ENCODE data around the gene PFKL. TPM values are rescaled to one million over a fixed set of nuclear protein-coding genes. Genes with fewer than 3 reads are reported as not detected.

The PFKL gene
- polyA plus RNA-seq, 1 donor: 49.5 TPM

- no peak for DNase-seq (ENCODE audit: low read depth)
Observed at GRCh38 chr21:44312716-44313115, 12.9 kb downstream of the PFKL start.

- DNase-seq (ENCODE audit: low read depth): no peak
Observed at GRCh38 chr21:44313451-44313850, 13.6 kb downstream of the PFKL start.

DNA sequence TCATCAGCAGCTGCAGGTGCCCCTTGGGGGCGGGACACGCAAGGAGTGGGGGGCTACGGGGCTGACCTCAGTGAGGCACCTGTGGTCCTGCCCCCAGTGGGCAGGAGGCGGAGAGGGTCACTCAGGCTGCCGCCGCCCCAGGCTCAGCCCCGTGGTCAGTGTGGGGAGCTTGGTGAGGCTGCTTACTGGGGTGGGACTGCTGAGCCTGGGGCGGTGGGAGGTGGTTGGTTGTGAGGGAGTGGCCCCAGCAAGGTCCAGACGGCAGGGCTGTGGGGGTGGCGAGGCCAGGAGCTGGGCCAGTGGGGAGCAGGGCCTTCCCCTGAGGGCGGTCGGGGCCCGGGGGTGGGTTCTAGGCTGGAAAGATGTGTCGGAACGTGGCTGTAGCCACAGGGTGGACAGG, 14.3 kb downstream of the PFKL start:
- no peak for DNase-seq (ENCODE audit: low read depth)

DNA sequence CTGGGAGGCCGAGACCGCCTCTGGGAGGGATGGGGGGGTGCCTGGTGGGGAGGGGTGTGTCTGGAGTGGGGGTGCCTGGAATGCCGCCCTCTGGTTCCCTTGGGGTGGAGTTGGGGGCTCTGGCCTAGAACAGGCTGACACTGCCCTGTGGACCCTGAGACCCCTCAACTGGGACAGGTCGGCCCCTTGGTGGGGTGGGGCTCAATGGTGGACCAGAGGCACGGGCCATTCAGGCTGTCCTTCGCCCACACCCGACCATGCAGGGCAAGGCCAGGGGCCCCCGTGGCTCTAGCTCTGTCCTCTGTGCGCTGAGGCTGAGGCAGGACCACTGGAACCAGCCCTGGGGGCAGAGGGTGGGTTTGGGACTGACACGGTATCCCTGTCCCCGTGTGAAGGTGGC, 14.7 kb downstream of the PFKL start:
- DNase-seq (ENCODE audit: low read depth): no peak

DNA sequence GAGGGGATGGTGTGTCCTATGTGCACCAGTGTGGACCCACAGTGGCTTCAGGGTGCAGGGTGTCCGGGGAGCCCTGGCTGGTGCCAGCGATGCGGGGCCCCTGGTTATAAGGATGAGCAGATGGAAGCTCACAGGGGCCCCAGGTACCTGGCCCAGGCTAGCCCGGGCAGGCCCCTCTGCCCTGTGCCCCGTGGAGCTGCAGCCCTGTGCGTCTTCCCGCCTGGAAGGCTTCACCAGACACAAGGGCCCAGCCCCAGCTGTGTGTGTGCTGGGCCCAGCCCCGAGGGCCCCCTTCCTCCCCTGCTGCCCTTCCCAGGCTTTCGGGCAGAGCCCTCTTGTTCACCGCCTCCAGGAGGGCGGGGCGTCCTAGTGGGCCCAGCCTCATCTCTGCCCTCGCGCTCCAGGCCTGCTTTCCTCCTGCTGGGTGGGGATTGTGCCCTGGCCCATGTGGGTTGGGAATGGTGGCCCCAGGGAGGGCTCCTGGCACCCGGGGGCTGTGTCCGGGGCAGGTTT, 15.9 kb downstream of the PFKL start:
- no peak for DNase-seq (ENCODE audit: low read depth)

DNA sequence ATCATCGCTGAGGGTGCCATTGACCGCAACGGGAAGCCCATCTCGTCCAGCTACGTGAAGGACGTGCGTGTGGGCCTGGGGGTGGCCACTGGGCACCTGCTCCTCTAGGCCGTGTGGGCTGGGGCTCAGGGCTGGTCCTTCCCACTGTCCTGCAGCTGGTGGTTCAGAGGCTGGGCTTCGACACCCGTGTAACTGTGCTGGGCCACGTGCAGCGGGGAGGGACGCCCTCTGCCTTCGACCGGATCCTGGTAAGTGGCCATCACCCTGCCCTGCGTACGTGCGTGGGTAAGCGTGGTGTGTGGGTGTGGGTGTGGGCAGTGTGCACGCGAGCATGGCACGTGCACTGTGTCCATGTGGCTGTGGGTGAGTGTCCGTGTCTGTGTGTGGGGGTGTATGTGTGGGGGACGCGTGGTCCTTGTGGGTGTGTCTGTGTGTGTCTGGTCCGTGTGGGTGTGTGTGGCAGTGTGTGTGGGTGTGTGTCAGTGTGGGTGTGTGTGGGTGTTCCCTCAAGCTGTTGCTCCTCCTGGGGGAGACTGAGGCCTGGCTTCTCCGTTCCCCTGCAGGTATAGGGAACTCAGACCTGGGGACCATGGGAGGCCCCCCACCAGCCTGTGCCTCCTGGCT, 16.5 kb downstream of the PFKL start:
- DNase-seq (ENCODE audit: low read depth): no peak

GRCh38 chr21:44317241-44317782, 17.5 kb downstream of the PFKL start:
- no peak for DNase-seq (ENCODE audit: low read depth)

DNA sequence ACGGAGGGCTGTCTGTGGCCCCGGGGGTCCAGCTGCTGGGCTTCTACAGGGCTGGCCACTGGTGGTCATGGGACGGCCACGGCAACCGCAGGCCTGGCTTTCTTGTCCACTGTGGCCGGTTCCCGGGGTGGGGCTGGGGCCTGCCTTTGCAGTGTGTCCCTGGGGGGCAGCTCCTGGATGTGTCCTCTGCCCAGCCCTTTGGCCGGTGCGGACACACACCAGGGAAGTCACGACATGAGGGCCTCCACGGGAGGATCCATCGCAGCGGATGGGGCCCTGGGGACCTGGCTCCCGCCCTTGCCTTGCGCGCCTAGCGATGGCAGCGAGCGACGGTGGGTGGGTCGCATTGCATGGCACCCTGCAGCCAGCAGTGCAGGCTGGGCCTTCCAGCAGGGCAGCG, 18.0 kb downstream of the PFKL start:
- DNase-seq (ENCODE audit: low read depth): no peak

DNA sequence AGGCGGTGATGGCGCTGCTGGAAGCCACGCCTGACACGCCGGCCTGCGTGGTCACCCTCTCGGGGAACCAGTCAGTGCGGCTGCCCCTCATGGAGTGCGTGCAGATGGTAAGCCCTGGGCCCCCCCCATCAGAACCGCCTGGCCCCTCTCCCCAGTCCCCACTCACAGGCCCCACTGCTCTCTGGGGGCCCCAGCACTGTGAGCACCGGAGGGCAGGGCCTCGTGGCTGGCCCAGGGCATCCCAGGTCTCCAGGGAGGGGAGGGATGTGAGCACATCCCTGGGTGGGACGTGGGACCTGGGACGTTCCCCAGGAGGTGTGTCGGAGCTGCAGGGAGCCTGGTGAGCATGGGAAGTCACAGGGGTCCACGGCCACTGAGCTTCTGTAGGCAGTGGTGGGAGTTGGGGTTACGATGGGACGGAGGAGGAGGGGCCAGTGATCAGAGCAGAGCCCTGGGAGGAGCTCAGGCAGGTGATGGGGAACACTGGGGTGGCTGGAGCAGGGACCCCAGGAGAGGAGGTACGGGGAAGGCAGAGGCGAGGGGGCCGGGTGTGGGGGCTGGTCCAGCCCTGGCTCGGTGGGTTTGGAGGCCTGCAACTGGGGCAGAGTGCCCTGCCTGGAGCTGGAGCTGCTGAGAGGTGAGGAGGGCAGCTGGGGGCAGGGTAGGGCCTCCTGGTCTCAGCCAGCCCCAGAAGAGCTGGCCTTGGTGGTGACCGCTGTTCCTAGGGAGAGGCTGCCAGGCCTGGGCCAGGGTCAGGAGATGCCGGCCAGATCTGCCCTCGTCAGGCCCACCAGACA, 18.8 kb downstream of the PFKL start:
- DNase-seq (ENCODE audit: low read depth): no peak

GRCh38 chr21:44319407-44320065, 19.7 kb downstream of the PFKL start:
- no peak for DNase-seq (ENCODE audit: low read depth)

DNA sequence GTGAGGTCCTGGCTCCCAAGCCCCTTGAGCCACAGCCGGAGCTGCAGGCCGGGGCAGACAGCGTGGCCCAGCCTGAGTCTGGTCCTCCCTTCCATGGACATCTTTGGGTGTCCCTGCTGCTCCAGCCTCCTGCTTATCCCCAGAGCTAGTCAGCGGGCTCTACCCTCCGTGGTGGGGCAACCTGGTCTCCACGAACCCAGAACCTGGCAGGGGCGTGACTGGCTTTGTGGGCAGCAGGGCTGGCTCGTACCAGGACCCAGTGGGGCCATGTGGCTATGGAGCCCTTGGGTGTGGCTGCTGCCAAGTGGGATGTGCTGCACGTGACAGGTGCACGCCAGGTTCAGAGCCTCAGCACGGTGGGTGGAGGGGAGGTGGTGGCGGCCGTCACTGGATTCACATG, 21.0 kb downstream of the PFKL start:
- no peak for DNase-seq (ENCODE audit: low read depth)

DNA sequence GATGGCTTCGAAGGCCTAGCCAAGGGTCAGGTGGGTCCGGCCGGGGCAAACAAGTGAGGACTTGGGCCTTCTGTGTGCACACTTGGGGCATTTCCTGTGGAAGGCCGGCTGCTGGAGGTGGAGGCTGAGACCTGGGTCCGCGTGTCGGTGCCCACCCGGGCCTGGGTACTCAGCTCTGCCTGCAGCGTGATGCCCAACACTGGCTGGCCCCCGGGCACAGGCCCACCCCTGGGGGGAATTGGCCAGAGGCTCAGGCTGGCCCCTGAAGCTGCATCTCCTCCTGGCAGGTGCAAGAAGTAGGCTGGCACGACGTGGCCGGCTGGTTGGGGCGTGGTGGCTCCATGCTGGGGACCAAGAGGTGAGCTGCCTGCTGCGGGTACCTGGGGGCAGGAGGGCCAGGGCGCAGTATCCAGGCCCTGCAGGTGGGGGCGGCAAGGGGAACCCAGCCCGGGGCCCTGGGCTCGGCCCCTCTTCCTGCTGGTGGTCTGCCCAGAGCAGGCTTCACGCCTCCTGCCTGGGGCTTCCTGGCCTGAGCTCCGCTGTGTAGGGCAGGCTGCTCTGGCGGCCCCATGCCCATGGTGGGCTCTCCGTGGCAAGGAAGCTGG, 22.1 kb downstream of the PFKL start:
- DNase-seq (ENCODE audit: low read depth): no peak

GRCh38 chr21:44322621-44323325, 22.9 kb downstream of the PFKL start:
- DNase-seq (ENCODE audit: low read depth): no peak

GRCh38 chr21:44323591-44323990, 23.7 kb downstream of the PFKL start:
- no peak for DNase-seq (ENCODE audit: low read depth)

DNA sequence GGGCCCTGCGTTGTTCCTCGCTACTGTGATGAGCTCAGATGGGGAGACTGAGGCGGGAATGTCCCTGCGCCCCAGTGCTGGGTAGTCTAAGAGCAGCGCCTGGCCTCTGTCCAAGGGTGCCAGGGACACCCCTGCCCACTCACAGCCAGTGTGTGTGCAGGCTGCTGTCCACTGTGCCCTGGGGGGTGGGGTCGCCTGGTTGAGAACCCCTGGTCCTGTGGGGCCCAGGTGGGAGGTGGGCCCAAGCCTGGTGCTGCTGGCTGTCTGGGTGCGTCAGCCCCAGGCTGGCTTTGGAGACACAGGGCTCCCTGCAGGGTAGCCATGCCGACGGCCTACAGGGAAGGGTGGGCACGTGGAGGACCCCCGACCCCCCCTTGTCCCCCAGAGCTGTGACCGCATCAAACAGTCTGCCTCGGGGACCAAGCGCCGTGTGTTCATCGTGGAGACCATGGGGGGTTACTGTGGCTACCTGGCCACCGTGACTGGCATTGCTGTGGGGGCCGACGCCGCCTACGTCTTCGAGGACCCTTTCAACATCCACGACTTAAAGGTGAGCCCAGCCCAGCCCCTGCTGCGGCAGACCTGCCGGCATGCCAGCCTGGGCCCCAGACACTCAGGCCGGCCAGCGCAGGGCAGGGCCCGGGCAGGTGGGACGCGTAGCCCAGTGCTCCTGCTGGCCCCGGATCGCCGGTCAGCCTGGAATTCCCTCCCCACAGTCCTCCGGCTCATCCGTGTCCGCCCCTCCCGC, 24.4 kb downstream of the PFKL start:
- DNase-seq (ENCODE audit: low read depth): no peak

DNA sequence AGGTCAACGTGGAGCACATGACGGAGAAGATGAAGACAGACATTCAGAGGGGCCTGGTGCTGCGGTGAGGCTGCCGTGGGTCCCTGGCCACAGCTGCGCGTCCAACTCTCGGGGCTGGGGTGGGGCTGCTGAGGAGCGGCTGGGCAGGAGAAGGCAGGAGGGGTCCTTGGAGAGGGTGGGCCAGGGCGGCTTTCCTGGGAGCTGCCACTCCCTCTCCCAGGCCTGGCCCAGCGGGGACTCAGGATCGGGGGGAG, 24.9 kb downstream of the PFKL start:
- no peak for DNase-seq (ENCODE audit: low read depth)

DNA sequence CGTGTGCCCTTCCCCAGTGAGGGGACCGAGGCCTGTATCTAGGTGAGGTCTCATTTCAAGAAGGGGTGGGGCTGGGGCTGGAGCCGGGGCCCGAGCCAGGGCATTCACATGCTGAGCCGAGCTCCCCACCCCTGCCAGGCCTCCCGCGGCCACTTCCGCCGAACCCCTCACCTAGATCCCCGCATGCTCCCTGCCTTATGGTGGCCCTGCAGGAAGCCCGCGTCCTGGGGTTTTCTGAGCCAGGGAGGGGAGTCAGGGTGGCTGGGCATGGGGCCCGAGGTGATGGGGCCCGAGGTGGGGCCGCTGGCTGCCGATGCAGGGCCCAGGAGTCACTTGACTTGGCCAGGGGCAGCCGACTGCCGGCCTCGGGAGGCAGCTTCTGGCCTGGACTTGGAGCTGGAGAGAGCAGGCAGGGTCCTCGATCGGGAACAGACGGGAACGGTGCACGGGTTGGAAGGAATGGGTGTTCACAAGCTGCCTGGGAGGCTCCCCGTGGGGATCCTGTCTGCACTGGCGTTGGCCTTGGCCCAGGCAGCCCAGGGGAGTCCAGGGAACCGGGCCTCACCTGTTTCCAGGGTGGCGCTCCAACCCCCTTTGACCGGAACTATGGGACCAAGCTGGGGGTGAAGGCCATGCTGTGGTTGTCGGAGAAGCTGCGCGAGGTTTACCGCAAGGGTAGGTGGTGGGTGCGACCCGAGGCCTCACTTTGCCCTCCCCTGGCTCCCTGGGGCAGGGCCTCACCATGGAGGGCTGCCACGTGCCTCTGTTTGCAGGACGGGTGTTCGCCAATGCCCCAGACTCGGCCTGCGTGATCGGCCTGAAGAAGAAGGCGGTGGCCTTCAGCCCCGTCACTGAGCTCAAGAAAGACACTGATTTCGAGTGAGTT, 25.8 kb downstream of the PFKL start:
- DNase-seq (ENCODE audit: low read depth): no peak

GRCh38 chr21:44326272-44326647, 26.4 kb downstream of the PFKL start:
- no peak for DNase-seq (ENCODE audit: low read depth)

- no peak for DNase-seq (ENCODE audit: low read depth)
Observed at GRCh38 chr21:44326716-44327602, 27.1 kb downstream of the PFKL start.
